Measurements from ENCODE around the gene OTOP2.

The OTOP2 gene

DNA sequence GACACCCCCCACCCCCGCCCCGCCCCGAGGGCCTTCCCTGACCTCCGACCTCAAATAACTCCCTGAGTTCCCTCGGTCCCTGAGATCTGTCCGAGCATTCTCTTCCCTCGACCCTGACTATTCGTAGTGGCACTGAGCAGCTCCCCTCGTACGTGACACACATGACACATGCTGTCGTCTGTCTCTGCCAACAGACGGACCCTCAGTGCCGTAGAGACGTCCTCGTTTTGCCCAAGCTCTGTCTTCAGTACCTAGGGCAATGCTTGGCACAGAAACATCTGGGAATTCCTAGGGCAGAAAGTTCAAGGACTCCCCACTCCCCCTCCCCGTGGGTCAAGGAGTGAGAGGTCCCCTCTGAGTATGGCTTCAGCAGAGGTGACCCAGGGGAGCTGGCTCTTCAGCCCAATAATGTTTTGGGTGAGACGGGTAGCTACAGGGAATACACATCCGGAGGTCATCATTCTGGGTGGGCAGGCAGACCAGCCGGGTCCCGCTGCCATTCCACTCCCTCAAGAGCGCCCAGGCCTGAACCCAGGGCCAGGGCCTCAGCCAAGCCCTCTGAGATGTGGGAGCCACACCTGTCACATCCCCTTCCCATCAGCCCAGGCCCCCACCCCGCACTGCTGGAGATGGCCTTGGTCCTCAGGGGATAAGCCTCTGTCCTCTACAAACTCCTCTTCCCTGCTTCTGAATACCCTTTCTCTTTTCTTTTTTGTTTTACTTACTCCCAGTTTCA lies 30.0 kb upstream of the OTOP2 start:
- no peaks in the 10 kb centered on the region for H3K4me1 ChIP-seq (ENCODE audit: control insufficient read depth in 1 of 2, insufficient read depth in 1 of 2, low read depth in 1 of 2, low read length in 1 of 2)
- H3K27ac ChIP-seq, result no peak overlapping the region
- no peak for TF ChIP-seq CTCF (IDR thresholded peaks at IDR 0.05)
- H3K9me3 ChIP-seq, result no peaks in the 10 kb centered on the region
- peaks cover 85% of the 10 kb centered on the region for H3K27me3 ChIP-seq
- H3K36me3 ChIP-seq, result no peaks in the 10 kb centered on the region
- no peak overlapping the region for H3K4me3 ChIP-seq (ENCODE audit: low read depth in 1 of 2, low read length in 1 of 2)

GRCh38 chr17:74898376-74898946 lies 25.6 kb upstream of the OTOP2 start:
- Histone ChIP-seq H3K4me1 (ENCODE audit: control insufficient read depth in 1 of 2, insufficient read depth in 1 of 2, low read depth in 1 of 2, low read length in 1 of 2) (no peaks in the 10 kb centered on the region), H3K36me3 (no peaks in the 10 kb centered on the region), H3K9me3 (no peaks in the 10 kb centered on the region), H3K27ac (no peak overlapping the region), H3K4me3 (ENCODE audit: low read depth in 1 of 2, low read length in 1 of 2) (no peak overlapping the region), H3K27me3 (peaks cover 93% of the 10 kb centered on the region)
- no peak for TF ChIP-seq CTCF (IDR thresholded peaks at IDR 0.05)

GRCh38 chr17:74900208-74900607 lies 23.9 kb upstream of the OTOP2 start:
- Histone ChIP-seq H3K9me3 (no peaks in the 10 kb centered on the region), H3K36me3 (no peaks in the 10 kb centered on the region), H3K27me3 (peaks cover 93% of the 10 kb centered on the region), H3K4me3 (ENCODE audit: low read depth in 1 of 2, low read length in 1 of 2) (no peak overlapping the region), H3K4me1 (ENCODE audit: control insufficient read depth in 1 of 2, insufficient read depth in 1 of 2, low read depth in 1 of 2, low read length in 1 of 2) (no peaks in the 10 kb centered on the region), H3K27ac (no peak overlapping the region)
- no peak for TF ChIP-seq CTCF (IDR thresholded peaks at IDR 0.05)

DNA sequence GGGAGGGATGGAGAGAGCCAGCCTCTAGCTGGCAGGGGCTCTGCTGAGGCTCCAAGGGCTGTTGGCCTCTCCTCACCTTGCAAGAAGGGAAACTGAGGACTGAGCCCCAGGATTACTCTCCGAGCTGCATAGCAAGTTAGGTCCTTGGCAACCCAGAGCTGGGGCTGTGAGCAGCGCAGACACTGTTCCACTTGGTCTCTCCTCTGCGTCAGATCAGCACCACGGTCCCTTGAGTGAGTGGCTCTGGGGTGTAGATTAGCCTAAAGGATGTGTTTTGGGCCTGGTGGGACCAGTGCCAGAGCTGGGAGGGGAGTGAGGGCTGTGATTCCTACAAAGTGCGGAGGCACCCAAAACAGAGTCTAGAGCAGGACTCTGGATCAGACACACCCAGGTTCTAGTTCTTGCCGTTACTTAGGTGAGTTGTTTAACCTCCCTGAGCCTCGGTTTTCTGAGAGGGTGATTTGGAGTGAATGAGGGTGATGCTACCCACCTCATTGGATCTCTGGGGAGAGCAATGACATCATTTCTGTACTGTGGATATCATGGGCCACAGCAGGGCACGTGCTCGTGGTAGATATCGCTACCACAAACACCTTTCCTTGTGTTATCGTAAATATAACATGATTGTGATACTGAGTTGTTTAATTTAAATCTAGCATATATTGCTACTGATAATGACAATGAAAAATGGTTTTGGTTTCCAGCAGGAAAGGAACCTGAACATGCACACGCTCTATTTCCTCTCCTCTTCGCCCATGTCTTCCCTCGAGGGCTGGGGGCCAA lies 22.5 kb upstream of the OTOP2 start:
- H3K4me3 ChIP-seq (ENCODE audit: low read depth in 1 of 2, low read length in 1 of 2), result no peak overlapping the region
- H3K4me1 ChIP-seq (ENCODE audit: control insufficient read depth in 1 of 2, insufficient read depth in 1 of 2, low read depth in 1 of 2, low read length in 1 of 2), result no peaks in the 10 kb centered on the region
- peaks cover 90% of the 10 kb centered on the region for H3K27me3 ChIP-seq
- TF ChIP-seq CTCF (IDR thresholded peaks at IDR 0.05), result no peak
- H3K9me3 ChIP-seq, result no peaks in the 10 kb centered on the region
- H3K27ac ChIP-seq, result no peak overlapping the region
- no peaks in the 10 kb centered on the region for H3K36me3 ChIP-seq

DNA sequence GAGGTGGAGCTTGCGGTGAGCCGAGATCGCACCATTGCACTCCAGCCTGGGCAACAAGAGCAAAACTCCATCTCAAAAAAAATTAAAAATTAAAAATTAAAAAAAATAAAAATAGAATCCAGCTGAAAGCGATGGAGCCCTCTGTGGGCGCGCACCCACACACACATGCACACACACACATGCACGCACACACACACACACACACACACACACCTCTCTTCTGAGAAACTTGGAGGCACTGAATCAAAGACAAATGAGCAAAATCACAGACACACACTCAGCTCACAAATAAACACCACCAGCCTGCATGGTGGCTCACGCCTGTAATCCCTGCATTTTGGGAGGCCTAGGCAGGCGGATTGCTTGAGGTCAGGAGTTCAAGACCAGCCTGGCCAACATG lies 21.0 kb upstream of the OTOP2 start:
- H3K36me3 ChIP-seq, result no peaks in the 10 kb centered on the region
- no peaks in the 10 kb centered on the region for H3K4me1 ChIP-seq (ENCODE audit: control insufficient read depth in 1 of 2, insufficient read depth in 1 of 2, low read depth in 1 of 2, low read length in 1 of 2)
- peaks cover 75% of the 10 kb centered on the region for H3K27me3 ChIP-seq
- H3K9me3 ChIP-seq, result no peaks in the 10 kb centered on the region
- no peak overlapping the region for H3K4me3 ChIP-seq (ENCODE audit: low read depth in 1 of 2, low read length in 1 of 2)
- no peak for TF ChIP-seq CTCF (IDR thresholded peaks at IDR 0.05)
- H3K27ac ChIP-seq, result no peak overlapping the region

All from neutrophil (primary cell).